ENCODE data around the gene CDX2. TPM values are rescaled to one million over a fixed set of nuclear protein-coding genes. Genes with fewer than 3 reads are reported as not detected.

The CDX2 gene
- total and polyA plus RNA-seq, 9 of the 15 experiments (the other 6 are each of a cell fraction or from before 2014, with no cell fraction given), result 0.04 TPM; not detected in 8

GRCh38 chr13:27978301-27978968 is 9.3 kb upstream of the CDX2 start:
- H3K9me3 ChIP-seq (replicated peaks; ENCODE audit: control insufficient read depth, insufficient read depth, low read depth, low read length), result no peaks in the 10 kb centered on the region
- 0 out of 5 replicates have a peak, but pooled peaks cover 0 to 3% of the 10 kb centered on the region in 2 experiments for H3K4me1 ChIP-seq (replicated peaks in 1 of 2; ENCODE audit: control insufficient read depth in 2 of 2, insufficient read depth in 2 of 2, low read length in 2 of 2)
- no peaks in the 10 kb centered on the region for H3K79me2 ChIP-seq (ENCODE audit: control insufficient read depth, insufficient read depth, low read length)
- no peak overlapping the region for H3K4me2 ChIP-seq (ENCODE audit: insufficient read depth, low read length)
- in situ Hi-C loops (cut with MboI), result no loop called here
- DNase-seq (ENCODE audit: extremely low read depth in 1 of 4, low spot score in 3 of 4) (no peak), FAIRE-seq (no peak), ATAC-seq (no peak)
- intact Hi-C loops (cut with micrococcal nuclease), result no loop called here
- WGBS (ENCODE audit: insufficient coverage, low coverage, missing lambda C conversion rate), result 32% methylated on average over 8 of the region's 65 CpGs
- peaks cover 3 to 42% of the 10 kb centered on the region in 2 experiments; a peak in 4 of 5 replicates for H3K27me3 ChIP-seq (ENCODE audit: control insufficient read depth in 2 of 2, insufficient read depth in 2 of 2, low read length in 2 of 2)
- no peaks in the 10 kb centered on the region for H4K20me1 ChIP-seq (replicated peaks; ENCODE audit: control insufficient read depth, insufficient read depth, low read length)
- no peak overlapping the region for H3K4me3 ChIP-seq
- H3K27ac ChIP-seq (ENCODE audit: extremely low read depth, low read depth, low read length), result no peak overlapping the region
- no peak for TF ChIP-seq MTF1 (CRISPR knock-in tag; IDR thresholded peaks at IDR 0.05; ENCODE audit: borderline replicate concordance)
- TF ChIP-seq ID3 (CRISPR knock-in tag; IDR thresholded peaks at IDR 0.05), result no peak
- TF ChIP-seq ID3 (tag; IDR thresholded peaks at IDR 0.05), result no peak
- TF ChIP-seq NCOA1 (IDR thresholded peaks at IDR 0.05; ENCODE audit: low read depth), result no peak
- no peaks in the 10 kb centered on the region for H3K36me3 ChIP-seq (ENCODE audit: control insufficient read depth, insufficient read depth, low read length)
- no peak overlapping the region for H3K9ac ChIP-seq (ENCODE audit: insufficient read depth in 1 of 2, low read depth in 2 of 2, low read length in 2 of 2)
- no peak overlapping the region for H2AFZ ChIP-seq (ENCODE audit: low read depth, low read length)
- ChIA-PET POLR2A (interaction anchor here (0.6 to 1.1 kb wide), 2 partner anchors 16 to 127 kb away, joined by 3 to 4 read pairs; no protein-coding TSS in a partner anchor), CTCF (ENCODE audit: low intra/inter-chr PET ratio) (no interaction called here)
- no peaks in the 10 kb centered on the region for H3K9me1 ChIP-seq (ENCODE audit: control insufficient read depth, insufficient read depth, low read length)
- BruUV-seq (replicated peaks), result no TSS peak

Data from K562 (cell line).